ENCODE results near the gene SDK1.
"Not testable (repeated sequence)": the region's sequence is repeated elsewhere in the genome, so short reads cannot be mapped to it uniquely, and the experiment has no call there.

Gene SDK1

DNA sequence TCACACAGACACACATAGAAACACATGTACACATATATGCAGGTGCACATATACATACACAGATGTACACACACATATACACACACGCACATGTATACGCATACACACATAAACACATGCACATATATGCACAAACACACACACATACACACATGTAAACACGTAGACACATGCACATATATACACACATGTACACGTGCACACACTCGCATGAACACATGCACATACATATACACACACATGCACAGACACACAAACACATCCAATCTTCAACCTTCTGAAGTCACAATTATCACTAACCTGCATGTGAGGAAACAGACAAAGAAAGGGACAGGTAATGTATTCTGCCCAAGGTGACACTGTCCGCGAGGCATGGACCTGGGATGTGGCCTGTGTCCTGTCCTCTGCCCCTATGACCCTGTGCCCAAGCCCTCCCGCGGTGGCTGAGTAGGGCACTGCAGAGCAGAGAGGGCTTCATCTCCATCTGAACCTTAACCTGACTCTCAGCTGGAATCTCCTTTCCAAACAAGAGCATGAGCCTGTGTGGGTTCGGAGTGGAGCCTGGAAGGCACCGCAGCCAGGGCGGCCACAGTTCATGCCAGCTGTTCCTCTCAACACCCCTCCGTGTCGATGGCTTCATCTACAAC is 660.9 kb downstream of the SDK1 start:
- Histone ChIP-seq H3K27ac (ENCODE audit: low read depth, low read length) (no peak overlapping the region), H3K36me3 (ENCODE audit: control insufficient read depth, low read length) (no peaks in the 10 kb centered on the region), H3K4me1 (ENCODE audit: control insufficient read depth, low read length) (no peaks in the 10 kb centered on the region), H3K9me2 (replicated peaks; ENCODE audit: control insufficient read depth, low read length) (no peaks in the 10 kb centered on the region), H3K9me3 (ENCODE audit: control insufficient read depth, insufficient read depth, low read length) (no peaks in the 10 kb centered on the region), H4K20me1 (ENCODE audit: control insufficient read depth, insufficient read depth, low read depth, low read length) (no peaks in the 10 kb centered on the region), H3K27me3 (ENCODE audit: control insufficient read depth, low read length) (peaks cover 6% of the 10 kb centered on the region), H3F3A (ENCODE audit: control insufficient read depth, insufficient read depth) (no peaks in the 10 kb centered on the region), H3K79me2 (ENCODE audit: control insufficient read depth, low read length) (no peaks in the 10 kb centered on the region), H3K4me2 (ENCODE audit: low read length) (no peak overlapping the region), H3K4me3 (ENCODE audit: low read length) (no peak overlapping the region)
- no peak for TF ChIP-seq EZH2phosphoT487 (IDR thresholded peaks at IDR 0.05; ENCODE audit: borderline replicate concordance, low read length)
- TF ChIP-seq, protein P1, sequence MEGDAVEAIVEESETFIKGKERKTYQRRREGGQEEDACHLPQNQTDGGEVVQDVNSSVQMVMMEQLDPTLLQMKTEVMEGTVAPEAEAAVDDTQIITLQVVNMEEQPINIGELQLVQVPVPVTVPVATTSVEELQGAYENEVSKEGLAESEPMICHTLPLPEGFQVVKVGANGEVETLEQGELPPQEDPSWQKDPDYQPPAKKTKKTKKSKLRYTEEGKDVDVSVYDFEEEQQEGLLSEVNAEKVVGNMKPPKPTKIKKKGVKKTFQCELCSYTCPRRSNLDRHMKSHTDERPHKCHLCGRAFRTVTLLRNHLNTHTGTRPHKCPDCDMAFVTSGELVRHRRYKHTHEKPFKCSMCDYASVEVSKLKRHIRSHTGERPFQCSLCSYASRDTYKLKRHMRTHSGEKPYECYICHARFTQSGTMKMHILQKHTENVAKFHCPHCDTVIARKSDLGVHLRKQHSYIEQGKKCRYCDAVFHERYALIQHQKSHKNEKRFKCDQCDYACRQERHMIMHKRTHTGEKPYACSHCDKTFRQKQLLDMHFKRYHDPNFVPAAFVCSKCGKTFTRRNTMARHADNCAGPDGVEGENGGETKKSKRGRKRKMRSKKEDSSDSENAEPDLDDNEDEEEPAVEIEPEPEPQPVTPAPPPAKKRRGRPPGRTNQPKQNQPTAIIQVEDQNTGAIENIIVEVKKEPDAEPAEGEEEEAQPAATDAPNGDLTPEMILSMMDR (IDR thresholded peaks at IDR 0.05; ENCODE audit: low read depth, low read length, poor library complexity, severe bottlenecking): no peak

DNA sequence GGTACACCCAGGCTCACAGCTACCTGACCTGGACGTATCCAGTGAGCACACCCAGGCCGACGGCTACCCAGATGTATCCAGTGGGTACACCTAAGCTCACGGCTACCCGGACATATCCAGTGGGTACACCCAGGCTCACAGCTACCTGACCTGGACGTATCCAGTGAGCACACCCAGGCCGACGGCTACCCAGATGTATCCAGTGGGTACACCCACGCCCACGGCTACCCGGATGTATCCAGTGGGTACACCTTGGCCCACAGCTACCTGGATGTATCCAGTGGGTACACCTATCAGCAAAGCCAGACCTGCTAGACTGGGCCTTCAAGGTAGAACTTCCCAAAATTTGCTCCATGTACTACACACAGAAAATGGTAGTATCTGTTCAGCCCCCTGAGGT is 662.7 kb downstream of the SDK1 start:
- H3K4me1 ChIP-seq (ENCODE audit: control insufficient read depth, low read length); H3K27ac ChIP-seq (ENCODE audit: low read depth, low read length); H3K79me2 ChIP-seq (ENCODE audit: control insufficient read depth, low read length); H3K4me3 ChIP-seq (ENCODE audit: low read length); H4K20me1 ChIP-seq (ENCODE audit: control insufficient read depth, insufficient read depth, low read depth, low read length); H3K36me3 ChIP-seq (ENCODE audit: control insufficient read depth, low read length); H3K9me3 ChIP-seq (ENCODE audit: control insufficient read depth, insufficient read depth, low read length); H3F3A ChIP-seq (ENCODE audit: control insufficient read depth, insufficient read depth); H3K27me3 ChIP-seq (ENCODE audit: control insufficient read depth, low read length); H3K4me2 ChIP-seq (ENCODE audit: low read length); H3K9me2 ChIP-seq (replicated peaks; ENCODE audit: control insufficient read depth, low read length): not testable (repeated sequence)

DNA sequence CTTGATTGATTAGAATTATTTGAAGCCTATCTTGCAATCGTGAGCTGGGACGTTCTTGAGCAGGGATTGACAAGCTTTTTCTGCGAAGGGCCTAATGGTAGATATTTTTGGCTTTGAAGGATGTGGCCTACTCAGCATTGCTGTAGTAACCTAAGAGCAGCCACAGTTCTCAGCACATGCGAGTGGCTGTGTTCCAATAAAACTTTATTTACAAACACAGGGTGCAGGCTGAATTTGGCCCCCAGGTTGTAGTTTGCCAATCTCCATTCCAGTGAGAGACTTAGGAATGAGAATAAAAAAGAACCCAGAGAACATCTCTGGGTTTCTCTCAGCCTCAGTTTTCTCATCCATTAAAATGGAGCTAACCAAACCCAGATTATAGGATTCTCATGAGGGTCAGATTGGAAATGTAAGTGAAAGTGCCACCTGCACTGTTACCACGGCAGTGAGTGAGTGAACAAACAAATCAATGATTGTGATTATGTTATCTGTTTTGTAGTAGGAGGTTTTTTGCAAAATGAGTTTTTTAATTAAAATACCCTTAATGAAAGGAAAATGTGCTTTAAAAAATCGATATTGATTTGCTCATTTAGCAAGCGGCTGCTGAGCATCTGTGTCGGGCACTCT is 664.0 kb downstream of the SDK1 start:
- Histone ChIP-seq H3K4me3 (ENCODE audit: low read length) (no peak overlapping the region), H3K4me2 (ENCODE audit: low read length) (no peak overlapping the region), H3F3A (ENCODE audit: control insufficient read depth, insufficient read depth) (no peaks in the 10 kb centered on the region), H3K36me3 (ENCODE audit: control insufficient read depth, low read length) (no peaks in the 10 kb centered on the region), H3K27me3 (ENCODE audit: control insufficient read depth, low read length) (no peaks in the 10 kb centered on the region), H3K9me3 (ENCODE audit: control insufficient read depth, insufficient read depth, low read length) (no peaks in the 10 kb centered on the region), H3K79me2 (ENCODE audit: control insufficient read depth, low read length) (no peaks in the 10 kb centered on the region), H3K9me2 (replicated peaks; ENCODE audit: control insufficient read depth, low read length) (no peaks in the 10 kb centered on the region), H3K4me1 (ENCODE audit: control insufficient read depth, low read length) (no peaks in the 10 kb centered on the region), H3K27ac (ENCODE audit: low read depth, low read length) (no peak overlapping the region), H4K20me1 (ENCODE audit: control insufficient read depth, insufficient read depth, low read depth, low read length) (no peaks in the 10 kb centered on the region)
- no peak for TF ChIP-seq EZH2phosphoT487 (IDR thresholded peaks at IDR 0.05; ENCODE audit: borderline replicate concordance, low read length)
- TF ChIP-seq, protein P1 (IDR thresholded peaks at IDR 0.05; ENCODE audit: low read depth, low read length, poor library complexity, severe bottlenecking): no peak

DNA sequence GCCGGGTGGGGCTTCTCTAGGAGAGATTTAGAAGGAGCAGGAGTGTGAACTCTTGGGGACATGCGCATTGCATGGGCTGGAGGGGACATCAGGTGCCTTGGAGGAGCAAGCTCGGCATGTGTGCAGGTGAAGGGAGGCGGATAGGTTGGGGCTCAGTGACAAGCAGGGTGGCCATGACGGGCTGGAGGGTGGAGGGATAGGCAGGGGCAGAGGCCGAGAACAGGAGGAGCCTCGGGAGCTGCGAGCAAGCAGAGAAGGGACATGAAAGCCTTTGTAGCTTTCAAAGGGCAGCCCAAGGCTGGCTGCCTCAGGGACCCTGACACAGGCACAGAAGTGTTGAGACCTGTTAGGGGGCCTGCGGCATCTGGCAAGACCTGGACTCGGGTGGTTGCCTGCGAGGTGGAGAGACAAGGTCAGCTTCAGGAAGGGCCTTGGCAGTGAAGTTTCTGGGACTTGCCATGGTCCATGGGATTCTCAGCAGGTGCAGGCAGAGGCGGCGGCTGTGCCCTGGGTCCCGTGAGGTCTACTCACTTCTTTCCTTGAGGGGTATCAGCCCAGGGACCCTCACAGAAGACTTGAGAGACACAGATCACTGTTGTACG is 664.8 kb downstream of the SDK1 start:
- Histone ChIP-seq H3F3A (ENCODE audit: control insufficient read depth, insufficient read depth) (no peaks in the 10 kb centered on the region), H3K27ac (ENCODE audit: low read depth, low read length) (no peak overlapping the region), H3K36me3 (ENCODE audit: control insufficient read depth, low read length) (no peaks in the 10 kb centered on the region), H4K20me1 (ENCODE audit: control insufficient read depth, insufficient read depth, low read depth, low read length) (no peaks in the 10 kb centered on the region), H3K4me2 (ENCODE audit: low read length) (no peak overlapping the region), H3K4me3 (ENCODE audit: low read length) (no peak overlapping the region), H3K79me2 (ENCODE audit: control insufficient read depth, low read length) (no peaks in the 10 kb centered on the region), H3K9me3 (ENCODE audit: control insufficient read depth, insufficient read depth, low read length) (no peaks in the 10 kb centered on the region), H3K9me2 (replicated peaks; ENCODE audit: control insufficient read depth, low read length) (no peaks in the 10 kb centered on the region), H3K4me1 (ENCODE audit: control insufficient read depth, low read length) (no peaks in the 10 kb centered on the region), H3K27me3 (ENCODE audit: control insufficient read depth, low read length) (no peaks in the 10 kb centered on the region; the same call in 1 of the 2 replicates)
- no peak for TF ChIP-seq EZH2phosphoT487 (IDR thresholded peaks at IDR 0.05; ENCODE audit: borderline replicate concordance, low read length)
- TF ChIP-seq, protein P1 (IDR thresholded peaks at IDR 0.05; ENCODE audit: low read depth, low read length, poor library complexity, severe bottlenecking): no peak

Data from DOHH2 (cell line).